ENCODE data around the gene SMURF2. TPM values are rescaled to one million over a fixed set of nuclear protein-coding genes. Genes with fewer than 3 reads are reported as not detected.
"Not testable (repeated sequence)": the region's sequence is repeated elsewhere in the genome, so short reads cannot be mapped to it uniquely, and the experiment has no call there.

SMURF2 gene
- 10 to 100 TPM in 11 of 12 donors, not detected in 1; 15.4 to 34.8 (median 28.7) TPM for polyA plus RNA-seq (ENCODE audit: insufficient read length in 12 of 12)
- long read RNA-seq, donor 1, partial matches to known transcripts = 0 of 1 reads
- long read RNA-seq, donor 1, other reads (novel, unspliced or antisense) = 0 of 1 reads
- long read RNA-seq, donor 2, partial matches to known transcripts = 0 of 3 reads
- long read RNA-seq, donor 2, other reads (novel, unspliced or antisense) = 0 of 3 reads
- long read RNA-seq, donor 3, partial matches to known transcripts = 0 of 1 reads
- long read RNA-seq, donor 3, other reads (novel, unspliced or antisense) = 0 of 1 reads
- long read RNA-seq, donor 4 = 0 reads
- long read RNA-seq, donor 5, partial matches to known transcripts = 0 of 2 reads
- long read RNA-seq, donor 5, other reads (novel, unspliced or antisense) = 0 of 2 reads
- long read RNA-seq, donor 6, partial matches to known transcripts = 9 of 11 reads
- long read RNA-seq, donor 6, other reads (novel, unspliced or antisense) = 0 of 11 reads
- long read RNA-seq, donor 7 = 0 reads
- long read RNA-seq, donor 8, partial matches to known transcripts = 0 of 3 reads
- long read RNA-seq, donor 8, other reads (novel, unspliced or antisense) = 0 of 3 reads
- long read RNA-seq, donor 9, partial matches to known transcripts = 5 of 6 reads
- long read RNA-seq, donor 9, other reads (novel, unspliced or antisense) = 0 of 6 reads
- long read RNA-seq, donor 10, partial matches to known transcripts = 0 of 1 reads
- long read RNA-seq, donor 10, other reads (novel, unspliced or antisense) = 0 of 1 reads
- long read RNA-seq, donor 11, partial matches to known transcripts = 0 of 1 reads
- long read RNA-seq, donor 11, other reads (novel, unspliced or antisense) = 0 of 1 reads

DNA sequence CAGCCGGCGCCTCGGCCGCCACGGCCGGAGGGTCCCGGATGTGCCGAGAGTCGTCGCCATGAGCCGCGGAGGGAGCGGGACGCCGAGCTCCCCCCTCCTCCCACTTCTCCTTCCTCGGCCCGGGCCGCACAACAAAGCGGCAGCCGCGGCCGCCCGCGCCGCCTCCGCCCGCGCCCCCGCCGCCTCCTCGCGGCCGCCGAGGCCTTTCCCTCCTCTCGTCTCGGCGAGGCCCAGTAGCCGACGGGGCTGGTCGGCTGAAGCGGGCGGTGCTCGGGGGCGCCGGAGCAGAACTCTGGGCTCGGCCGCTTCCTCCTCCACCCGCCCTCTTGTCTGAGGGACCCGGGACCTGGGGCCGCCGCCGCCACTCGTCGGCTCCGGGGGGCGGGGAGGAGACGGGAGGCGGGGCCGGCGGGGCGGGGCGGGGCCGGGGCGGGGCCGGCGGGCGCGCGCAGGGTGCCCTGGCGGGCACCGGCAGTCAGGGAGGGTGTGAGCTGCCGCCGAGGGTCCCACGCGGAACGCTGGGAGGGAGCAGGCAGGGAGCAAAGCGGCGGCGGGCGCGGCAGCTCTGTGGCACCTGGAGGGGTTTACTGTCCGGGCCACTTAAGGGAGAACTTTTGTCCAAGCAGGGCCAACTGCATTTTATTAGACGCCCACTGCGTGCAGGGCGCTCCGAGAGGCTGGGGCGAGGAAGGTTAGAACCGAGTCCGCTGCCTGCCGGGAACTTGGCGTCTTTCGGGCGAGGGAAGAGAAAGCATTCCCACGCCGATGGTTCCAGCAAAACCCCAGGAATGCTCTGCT is at the start of gene SMURF2:
Gene SMURF2 (minus strand): TSS at position 332 of the 798 bp plus-strand sequence. CDS start 427 bp downstream, outside the sequence.
- DNase-seq = peak; percentile 56

DNA sequence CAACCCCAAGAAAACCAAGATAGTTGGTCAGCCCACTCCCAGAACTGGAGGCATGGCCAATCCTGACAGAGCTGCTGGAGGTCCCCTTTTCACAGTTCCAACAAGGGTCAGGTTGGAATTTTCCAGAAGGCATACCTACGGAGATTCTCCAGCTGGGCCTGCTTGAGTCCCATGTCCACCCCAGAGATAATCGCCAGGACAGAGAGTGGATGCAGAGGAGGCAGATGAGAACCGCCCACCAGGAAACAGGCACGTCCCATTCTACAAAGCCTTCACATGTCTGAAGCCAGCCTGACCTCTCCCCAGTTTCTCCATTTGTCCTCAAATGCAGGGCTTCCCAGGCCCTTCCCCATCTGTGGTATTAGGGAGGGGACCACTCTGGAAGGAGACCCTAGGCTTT is 47.4 kb upstream of the SMURF2 start:
- no peak for DNase-seq

DNA sequence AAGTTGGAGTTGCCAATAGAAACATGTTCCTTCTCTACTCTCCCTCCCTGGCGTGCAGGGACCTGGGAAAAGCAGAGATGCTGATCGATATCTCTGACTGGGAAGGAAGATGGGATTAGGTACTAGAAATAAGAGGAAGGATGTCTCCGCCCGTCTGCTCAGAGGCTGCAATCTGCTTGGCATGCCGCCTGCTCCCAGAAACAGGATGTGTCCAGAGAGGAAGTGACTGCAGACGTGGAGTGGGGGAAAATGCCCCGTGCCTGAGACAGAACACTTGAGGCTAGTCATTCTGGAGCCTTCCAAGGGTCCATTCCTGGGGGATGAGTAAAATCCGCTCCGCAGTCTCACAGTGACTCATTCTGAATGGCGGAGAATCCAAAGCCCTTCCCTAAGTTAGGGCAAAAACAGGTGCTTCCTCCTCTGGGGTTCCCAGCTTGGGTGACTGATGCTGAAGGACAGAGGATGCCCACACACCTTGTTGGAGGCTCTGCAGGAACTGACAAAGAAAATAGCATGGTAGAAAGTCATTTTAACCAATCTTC is 45.0 kb upstream of the SMURF2 start:
- DNase-seq = peak; percentile 71

DNA sequence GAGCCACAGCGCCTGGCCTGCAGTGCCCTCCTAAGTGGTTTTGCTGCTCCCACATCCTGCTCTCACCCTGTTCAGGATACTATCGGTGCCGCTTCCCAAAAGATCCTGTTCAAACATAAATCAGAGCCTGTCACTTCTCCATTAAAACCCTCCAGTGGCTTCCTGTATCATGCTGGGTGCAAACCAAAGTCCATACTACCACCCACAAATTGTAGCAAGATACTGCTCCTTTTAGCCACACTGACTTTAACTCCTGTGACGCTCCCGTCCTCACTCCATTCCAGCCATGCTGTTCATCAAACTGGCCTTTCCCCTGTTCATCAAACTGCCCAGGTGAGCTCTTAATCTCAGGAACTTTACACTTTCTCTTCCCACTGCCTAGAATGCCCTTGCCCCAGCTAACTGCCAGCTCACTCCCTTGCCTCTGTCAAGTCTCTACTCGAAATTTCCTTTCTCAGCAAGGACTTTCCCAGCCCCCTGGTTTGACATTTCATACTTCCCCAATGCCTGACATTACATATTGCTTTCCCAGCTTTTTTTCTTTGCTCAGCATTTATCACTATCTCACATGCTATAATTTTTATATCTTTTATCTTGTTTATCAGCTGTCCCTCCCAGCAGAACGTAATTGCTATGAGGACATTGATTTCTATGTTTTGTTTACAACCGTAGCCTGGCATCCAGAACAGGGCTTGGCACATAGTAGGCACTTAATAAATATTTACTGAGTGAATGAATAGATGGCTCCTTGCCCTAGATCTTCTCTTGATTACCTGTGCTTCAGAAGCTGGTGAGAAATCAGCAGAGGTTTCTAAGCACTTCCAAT is 44.3 kb upstream of the SMURF2 start:
- no peak for DNase-seq

DNA sequence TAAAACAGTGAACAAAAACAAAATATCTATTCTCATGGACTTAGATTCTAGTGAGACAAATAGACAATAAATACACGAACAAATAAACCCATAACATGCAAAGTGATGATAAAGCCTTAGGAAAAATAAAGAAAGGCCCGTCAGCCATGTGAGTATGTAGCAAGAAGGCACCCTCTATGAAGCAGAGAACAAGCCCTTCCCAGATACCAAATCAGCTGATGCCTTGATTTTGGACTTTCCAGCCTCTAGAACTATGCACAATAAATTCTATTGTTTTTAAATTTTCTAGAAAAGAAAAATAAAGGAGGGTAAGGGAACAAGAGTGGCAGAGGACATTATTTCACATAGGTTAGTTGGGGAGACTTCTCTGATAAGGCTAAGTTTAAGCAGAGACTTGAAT is 40.7 kb upstream of the SMURF2 start:
- no peak for DNase-seq

DNA sequence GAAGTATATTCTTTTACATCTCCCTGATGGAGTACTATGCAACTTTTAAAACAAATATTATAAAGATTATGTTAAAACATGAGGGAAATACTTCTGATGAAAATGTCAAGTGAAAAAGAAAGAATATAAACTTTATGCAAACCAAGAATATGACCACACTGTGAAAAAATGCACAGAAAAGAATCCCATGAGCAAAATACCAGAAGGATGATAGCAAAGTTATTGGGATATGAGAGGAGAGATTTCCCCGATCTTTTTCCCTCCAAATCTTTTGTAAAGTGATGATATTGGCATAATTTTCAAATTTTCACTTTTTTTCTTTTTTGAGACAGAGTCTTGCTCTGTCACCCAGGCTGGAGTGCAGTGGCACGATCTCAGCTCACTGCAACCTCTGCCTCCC is 36.6 kb upstream of the SMURF2 start:
- no peak for DNase-seq

DNA sequence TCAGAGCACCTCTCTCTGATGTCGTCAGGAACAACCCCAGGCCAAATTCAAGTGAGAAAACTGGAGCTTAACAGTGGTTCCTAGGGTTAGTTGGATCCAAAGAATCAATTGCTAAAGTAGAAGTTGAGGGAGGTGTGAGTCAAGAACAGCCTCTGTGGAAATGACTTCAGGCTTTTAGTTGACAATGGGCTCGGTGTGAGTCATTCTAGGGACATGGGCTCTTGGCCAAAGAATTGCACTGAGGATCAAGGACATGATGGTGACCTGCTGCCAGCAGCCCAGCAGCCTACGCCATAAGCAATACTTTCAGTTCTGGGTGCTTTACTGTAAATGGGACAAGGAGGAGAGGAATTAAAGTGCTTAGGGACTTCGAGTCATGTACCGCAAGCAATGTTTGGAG is 32.1 kb upstream of the SMURF2 start:
- no peak for DNase-seq

DNA sequence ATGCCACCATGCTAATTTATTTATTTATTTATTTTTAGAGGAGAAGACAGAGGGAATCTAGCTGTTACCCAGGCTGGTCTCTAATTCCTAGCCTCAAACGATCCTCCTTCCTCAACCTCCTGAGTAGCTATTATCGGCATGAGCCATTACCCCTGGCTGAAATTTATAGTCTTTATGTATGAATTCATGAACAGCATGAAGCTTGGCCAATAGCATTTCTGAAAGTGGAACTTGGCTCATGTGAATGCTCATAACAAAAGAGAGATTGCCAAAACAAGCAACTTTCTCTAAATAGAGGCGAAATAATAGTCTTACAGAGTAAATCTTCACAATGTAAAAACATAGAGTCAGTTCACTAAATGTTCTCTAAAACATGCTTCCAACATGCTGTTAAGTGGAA is 30.1 kb upstream of the SMURF2 start:
- peak; percentile 48 for DNase-seq

DNA sequence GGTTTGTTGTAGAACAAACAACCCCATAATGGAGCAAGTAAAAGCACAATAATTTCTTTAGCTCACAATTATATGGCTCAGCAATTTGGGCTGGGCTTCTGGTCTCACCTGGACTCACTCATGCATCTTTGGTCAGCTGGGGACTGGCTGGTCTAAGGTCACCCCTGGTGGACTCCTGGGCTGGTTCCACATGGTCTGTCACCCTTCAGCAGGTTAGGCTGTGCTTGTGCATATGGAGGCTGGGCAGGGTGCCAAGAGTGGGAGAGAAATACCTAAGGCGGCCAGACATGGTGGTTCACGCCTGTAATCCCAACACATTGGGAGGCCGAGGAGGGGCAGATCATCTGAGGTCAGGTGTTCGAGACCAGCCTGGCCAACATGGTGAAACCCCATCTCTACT is 27.0 kb upstream of the SMURF2 start:
- no peak for DNase-seq

DNA sequence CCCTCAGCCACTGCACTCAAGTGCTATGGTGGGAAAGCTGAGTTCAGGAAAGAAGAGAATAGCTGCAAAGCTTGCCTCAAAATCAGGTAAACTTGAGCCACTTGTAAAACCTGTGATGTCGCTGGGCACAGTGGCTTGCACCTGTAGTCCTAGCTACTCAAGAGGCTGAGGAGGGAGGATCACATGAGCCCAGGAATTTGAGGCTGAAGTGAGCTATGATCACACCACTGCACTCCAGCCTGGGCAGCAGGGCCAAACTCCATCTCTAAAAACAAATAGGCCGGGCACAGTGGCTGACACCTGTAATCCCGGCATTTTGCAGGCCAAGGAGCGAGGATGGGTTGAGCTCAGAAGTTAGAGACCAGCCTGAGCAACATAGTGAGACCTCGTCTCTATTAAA is 26.4 kb upstream of the SMURF2 start:
- no peak for DNase-seq

DNA sequence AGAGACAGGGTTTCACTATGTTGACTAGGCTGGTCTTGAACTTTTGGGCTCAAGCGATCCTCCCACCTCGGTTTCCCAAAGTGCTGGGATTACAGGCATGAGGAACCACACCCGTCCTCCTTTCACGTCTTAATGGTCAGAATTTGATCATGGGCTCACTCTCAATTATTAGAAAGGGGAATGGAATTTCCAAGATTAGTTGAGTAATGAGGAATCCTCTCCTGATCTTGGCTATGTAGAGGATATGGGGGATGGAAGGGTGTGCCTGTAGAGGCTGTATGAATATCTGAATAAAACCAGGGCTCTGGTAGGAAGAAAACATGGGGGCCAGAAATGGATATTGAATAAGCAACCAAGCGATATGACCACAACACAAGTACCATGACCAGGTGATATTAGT is 25.9 kb upstream of the SMURF2 start:
- DNase-seq = no peak

DNA sequence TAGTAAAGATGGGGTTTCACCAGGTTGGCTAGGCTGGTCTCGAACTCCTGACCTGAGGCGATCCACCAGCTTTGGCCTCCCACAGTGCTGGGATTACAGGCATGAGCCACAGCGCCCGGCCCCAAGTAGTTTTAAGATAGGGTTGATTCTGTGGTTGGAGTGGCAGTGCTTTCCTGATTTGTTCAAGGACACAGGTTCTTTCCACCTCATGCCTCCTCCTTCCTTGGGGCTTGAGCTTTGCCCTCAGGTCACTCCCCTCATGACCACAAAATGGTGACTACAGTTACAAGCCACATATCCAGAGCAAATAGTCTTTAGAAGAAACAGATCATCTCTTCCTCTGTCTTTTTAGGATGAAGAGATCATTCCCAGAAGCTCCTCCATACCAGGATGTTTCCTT is 25.3 kb upstream of the SMURF2 start:
- DNase-seq = no peak

DNA sequence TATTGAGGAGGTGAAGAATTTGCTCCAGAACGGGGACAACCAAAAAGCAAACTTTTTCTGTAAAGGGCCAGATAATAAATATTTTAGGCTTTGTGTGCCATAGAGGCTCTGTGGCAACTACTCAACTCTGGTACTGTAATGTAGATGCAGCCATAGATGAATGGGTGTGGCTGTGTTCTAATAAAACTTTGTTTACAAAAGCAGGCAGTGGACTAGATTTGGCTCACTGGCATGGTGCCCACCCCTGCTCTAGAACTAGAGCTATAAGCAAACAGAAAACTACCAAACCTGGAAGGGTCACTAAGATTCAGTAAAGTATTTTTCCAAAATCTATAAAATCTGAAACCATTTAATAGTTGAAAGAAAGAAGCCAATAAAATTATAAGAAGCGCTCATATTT is 24.6 kb upstream of the SMURF2 start:
- DNase-seq = no peak

DNA sequence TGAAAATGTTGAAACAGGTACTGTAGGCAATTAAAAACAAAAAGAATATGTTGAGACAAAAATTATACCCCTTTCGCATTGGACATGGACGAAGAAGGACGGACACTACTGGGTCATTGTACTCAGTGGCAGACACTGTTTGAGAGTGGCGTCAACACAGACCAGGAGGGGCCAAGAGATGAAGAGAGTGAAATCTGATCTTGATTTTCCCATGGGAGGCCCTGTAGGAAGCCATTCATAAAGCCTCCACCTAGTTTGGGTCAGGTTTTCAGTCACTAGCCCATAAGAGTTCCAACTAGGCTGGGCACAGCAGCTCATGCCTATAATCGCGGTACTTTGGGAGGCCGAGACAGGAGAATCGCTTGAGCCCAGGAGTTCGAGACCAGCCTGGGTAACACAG is 23.6 kb upstream of the SMURF2 start:
- DNase-seq = no peak

DNA sequence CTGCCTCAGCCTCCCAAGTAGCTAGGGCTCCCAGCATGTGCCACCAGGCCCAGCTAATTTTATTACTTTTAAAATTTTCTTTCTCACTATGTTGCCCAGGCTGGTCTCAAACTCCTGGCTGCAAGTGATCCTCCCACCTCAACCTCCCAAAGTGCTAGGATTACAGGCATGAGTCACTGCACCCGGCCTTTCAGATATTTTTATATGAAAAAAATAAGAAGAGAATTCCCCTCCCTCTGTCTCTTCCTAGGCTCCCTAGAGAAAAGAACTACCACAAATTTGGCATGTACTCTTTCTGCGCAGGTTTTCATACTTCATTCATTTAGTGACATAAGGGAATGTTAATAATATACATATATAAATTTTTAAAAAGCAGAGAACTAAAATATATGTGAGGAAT is 21.7 kb upstream of the SMURF2 start:
- DNase-seq = no peak

DNA sequence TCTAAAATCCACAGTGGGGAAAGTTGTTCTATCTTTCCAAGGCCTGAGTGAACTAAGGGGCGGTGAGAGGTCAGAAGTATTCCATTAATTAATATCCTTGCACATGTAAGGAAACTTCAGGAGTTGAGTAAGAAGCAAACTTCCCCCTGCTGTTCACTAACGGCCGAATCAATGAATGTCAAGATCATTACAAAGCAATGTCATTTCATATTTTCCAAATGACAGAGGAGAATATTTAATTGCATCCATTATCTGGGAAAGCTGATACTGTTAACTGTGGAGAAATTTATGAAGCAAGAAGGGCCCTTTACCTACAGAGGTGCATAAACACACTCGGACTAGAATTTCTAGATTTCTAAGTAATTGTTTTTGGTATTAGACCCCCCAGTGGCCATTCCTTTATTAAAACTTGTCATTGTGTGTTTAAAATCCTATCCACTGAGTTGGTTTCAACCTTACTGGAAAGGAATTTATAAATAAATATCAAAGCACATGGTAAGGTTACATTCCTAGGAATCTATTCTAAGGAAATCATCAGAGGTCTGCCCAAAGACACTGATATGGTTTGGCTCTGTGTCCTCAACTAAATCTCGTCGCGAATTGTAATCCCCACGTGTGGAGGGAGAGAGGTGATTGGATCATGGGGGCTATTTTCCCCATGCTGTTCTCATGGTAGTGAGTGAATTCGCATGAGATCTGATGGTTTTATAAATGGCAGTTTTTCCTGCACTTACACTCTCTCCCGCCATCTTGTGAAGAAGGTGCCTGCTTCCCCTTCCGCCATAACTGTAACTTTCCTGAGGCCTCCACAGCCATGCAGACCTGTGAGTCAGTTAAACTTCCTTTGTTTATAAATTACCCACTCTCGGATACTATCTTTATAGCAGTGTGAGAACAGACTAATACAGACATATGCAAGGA is 20.4 kb upstream of the SMURF2 start:
- no peak for DNase-seq

DNA sequence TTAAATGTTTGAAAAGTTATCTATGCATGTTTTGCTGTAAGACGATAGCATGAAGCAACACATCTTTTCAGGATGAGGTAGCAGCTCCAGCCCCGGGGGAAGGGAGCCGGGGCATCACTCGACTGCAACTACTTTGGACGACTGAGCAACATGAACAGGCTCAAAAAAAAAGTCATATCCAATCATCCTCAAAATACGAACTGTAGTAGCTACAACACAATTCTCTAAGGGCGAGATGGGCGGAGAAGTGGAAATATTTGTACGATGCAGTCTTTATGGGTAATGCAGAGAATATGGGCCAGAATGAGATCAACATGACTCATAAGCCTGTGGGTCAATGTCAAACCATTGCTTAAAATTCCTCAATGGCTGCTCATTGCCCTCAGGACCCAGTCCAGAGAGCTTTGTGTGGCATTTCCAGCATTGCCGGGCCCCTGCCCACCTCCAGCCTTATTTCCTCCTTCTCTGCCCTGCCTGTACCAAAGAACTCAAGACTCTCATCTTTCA is 17.7 kb upstream of the SMURF2 start:
- DNase-seq = peak; percentile 69

DNA sequence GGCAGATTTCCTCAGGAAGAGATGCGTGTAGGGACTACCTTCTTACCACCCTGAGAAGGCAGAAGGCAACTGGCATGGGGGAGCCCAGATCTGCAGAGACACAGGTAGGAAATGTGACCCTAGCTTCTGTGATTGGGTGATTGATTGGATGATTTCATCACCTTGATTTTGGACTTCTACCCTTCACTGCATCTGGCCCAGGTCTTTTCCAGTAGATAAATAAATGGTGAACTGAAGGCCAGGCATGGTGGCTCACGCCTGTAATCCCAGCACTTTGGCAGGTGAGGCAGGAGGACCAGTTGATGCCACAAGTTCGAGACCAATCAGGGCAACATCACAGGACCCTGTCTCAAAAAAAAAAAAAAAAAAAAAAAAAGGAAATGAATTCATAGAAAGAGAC is 14.7 kb upstream of the SMURF2 start:
- DNase-seq = no peak

DNA sequence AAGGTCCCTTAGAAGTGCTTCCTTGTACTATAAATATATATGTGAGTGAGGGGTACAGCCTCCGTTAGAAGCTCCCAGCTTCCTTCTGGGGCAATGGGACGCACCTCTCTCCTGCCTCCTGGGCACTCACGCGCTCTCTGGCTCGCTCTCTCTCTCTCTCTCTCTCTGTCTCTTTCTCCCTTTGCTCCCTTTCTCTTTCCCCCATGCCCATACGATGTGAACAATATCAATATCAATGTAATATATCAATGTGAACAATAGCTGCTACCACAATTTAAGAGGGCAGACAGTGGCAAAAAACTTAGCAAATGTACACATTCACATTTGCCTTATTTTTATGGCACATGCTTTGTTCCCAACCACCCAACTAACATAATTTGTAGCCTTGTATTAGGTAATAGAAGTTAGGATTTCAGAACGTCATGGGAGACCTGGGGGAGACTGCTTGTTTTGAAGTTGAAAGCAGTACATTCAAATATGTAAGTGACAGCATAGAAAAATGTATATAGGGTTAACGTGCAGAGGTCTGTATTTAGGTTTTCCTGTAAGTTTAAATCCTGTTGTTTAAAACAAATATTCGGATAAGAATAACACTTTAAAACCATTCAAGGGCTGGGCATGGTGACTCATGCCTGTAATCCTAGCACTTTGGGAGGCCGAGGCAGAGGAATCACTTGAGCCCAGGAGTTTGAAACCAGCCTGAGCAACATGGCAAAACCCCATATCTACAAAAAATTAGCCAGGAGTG is 8.9 kb upstream of the SMURF2 start:
- not testable (repeated sequence) for DNase-seq
